HepG2 (cell line): ENCODE data around the gene RNASE12.

ENCODE experiments used
- ARNTL ChIP-seq: sonication (generic); formaldehyde crosslinking; IDR thresholded peaks from 2 replicates; pipeline ENCODE4 v1.4.0; 2020; ENCODE audit warnings: mild to moderate bottlenecking, missing genetic modification reagents
- ASH2L ChIP-seq: fragments of 300-600, 200-600 bp; sonication (generic); IDR thresholded peaks from 2 replicates; pipeline ENCODE4 v1.7.0; 2017; ENCODE audit warnings: low read depth, mild to moderate bottlenecking, moderate library complexity, mixed read lengths, low read length; ENCODE audit not compliant: insufficient read length
- ATF7 ChIP-seq, 2 experiments: fragments of 450-650 bp in 1 of 2; sonication (generic) in 1 of 2; formaldehyde crosslinking in 1 of 2; IDR thresholded peaks; 2 replicates each; pipeline versions ENCODE4 v1.4.0 to v1.6.1; 2016 to 2020; ENCODE audit warnings: antibody characterized with exemption in 1 of 2, mild to moderate bottlenecking in 1 of 2, missing genetic modification reagents in 1 of 2
- DPF2 ChIP-seq: sonication (generic); formaldehyde crosslinking; IDR thresholded peaks from 2 replicates; pipeline ENCODE4 v1.4.0; 2020; ENCODE audit warnings: mild to moderate bottlenecking, low read depth, missing genetic modification reagents, borderline replicate concordance
- GATAD2A ChIP-seq: IDR thresholded peaks from 2 replicates; pipeline ENCODE4 v1.6.1; 2016
- MZF1 ChIP-seq: sonication (generic); formaldehyde crosslinking; IDR thresholded peaks from 2 replicates; pipeline ENCODE4 v1.8.1; 2023; ENCODE audit warnings: mild to moderate bottlenecking, missing genetic modification reagents, borderline replicate concordance
- NR0B2 ChIP-seq: sonication (generic); formaldehyde crosslinking; IDR thresholded peaks from 2 replicates; pipeline ENCODE4 v1.4.0; 2020; ENCODE audit warnings: mild to moderate bottlenecking, missing genetic modification reagents
- SP1 ChIP-seq, 2 experiments: fragments of 450-650 bp in 1 of 2; sonication (generic) in 1 of 2; formaldehyde crosslinking in 1 of 2; IDR thresholded peaks; 2 replicates each; pipeline versions ENCODE4 v1.4.0 to v1.6.1; 2016 to 2020; ENCODE audit warnings: missing genetic modification reagents in 1 of 2
- SP4 ChIP-seq: sonication (generic); formaldehyde crosslinking; IDR thresholded peaks from 2 replicates; pipeline ENCODE4 v1.8.1; 2023; ENCODE audit warnings: mild to moderate bottlenecking, missing genetic modification reagents
- SRY ChIP-seq: sonication (generic); formaldehyde crosslinking; IDR thresholded peaks from 2 replicates; pipeline ENCODE4 v1.8.0; 2022; ENCODE audit warnings: mild to moderate bottlenecking, missing genetic modification reagents
- TFE3 ChIP-seq: IDR thresholded peaks from 2 replicates; pipeline ENCODE4 v1.6.1; 2016
- ZNF557 ChIP-seq: sonication (generic); formaldehyde crosslinking; IDR thresholded peaks from 2 replicates; pipeline ENCODE4 v1.4.0; 2020; ENCODE audit warnings: missing genetic modification reagents
- TF ChIP-seq, protein P1 (sequence below): sonication (generic); formaldehyde crosslinking; IDR thresholded peaks from 2 replicates; pipeline ENCODE4 v1.4.0; 2020; ENCODE audit warnings: missing genetic modification reagents, mild to moderate bottlenecking, borderline replicate concordance
- TF ChIP-seq, protein P2 (sequence below): sonication (generic); formaldehyde crosslinking; conservative IDR thresholded peaks from 2 replicates; pipeline ENCODE4 v1.8.0; 2022; ENCODE audit warnings: missing genetic modification reagents

DNA sequence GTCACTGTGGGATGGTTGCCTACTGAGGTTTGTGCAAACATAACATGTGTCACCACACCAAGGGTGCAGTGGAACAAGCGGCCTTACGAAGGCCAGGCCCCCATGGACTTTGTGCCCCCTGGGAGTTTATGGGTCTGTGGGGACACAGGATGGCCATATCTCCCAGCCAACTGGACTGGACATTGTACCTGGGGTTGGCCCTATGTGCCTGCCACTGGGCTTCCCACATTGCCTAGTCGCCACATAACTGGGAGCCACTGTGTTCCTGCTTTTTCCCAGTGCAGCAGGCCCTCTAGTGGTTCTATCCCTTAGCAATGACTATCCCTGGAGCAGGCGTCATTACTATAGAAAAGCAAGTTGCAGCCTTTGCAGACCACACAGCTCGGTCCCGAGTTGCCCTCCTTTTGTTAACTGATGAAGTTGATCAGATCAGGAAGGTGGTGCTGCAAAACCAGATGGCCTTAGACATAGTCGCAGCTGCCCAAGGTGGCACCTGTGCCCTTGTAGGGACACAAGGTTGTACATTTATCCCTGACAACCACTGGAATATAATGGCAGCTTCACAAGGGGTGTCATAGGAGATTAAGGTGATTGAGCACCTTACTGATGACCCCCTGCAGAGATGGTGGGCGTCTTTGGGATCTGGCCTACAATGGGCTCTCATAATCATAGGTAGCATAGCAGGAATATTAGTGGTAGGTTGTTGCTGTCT, 15.2 kb upstream of the RNASE12 start:
- 0 out of 2 replicates have a peak, but pooled peaks have one; percentile 3 for TF ChIP-seq TFE3 (CRISPR knock-in tag)
- TF ChIP-seq SP1 (IDR thresholded peaks at IDR 0.05), result no peak
- no peak for TF ChIP-seq SP1 (CRISPR knock-in tag; IDR thresholded peaks at IDR 0.05)
- TF ChIP-seq, protein P1, sequence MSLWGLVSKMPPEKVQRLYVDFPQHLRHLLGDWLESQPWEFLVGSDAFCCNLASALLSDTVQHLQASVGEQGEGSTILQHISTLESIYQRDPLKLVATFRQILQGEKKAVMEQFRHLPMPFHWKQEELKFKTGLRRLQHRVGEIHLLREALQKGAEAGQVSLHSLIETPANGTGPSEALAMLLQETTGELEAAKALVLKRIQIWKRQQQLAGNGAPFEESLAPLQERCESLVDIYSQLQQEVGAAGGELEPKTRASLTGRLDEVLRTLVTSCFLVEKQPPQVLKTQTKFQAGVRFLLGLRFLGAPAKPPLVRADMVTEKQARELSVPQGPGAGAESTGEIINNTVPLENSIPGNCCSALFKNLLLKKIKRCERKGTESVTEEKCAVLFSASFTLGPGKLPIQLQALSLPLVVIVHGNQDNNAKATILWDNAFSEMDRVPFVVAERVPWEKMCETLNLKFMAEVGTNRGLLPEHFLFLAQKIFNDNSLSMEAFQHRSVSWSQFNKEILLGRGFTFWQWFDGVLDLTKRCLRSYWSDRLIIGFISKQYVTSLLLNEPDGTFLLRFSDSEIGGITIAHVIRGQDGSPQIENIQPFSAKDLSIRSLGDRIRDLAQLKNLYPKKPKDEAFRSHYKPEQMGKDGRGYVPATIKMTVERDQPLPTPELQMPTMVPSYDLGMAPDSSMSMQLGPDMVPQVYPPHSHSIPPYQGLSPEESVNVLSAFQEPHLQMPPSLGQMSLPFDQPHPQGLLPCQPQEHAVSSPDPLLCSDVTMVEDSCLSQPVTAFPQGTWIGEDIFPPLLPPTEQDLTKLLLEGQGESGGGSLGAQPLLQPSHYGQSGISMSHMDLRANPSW (CRISPR knock-in tag), result 0 out of 2 replicates have a peak, but pooled peaks have one; percentile 21
- TF ChIP-seq, protein P2, sequence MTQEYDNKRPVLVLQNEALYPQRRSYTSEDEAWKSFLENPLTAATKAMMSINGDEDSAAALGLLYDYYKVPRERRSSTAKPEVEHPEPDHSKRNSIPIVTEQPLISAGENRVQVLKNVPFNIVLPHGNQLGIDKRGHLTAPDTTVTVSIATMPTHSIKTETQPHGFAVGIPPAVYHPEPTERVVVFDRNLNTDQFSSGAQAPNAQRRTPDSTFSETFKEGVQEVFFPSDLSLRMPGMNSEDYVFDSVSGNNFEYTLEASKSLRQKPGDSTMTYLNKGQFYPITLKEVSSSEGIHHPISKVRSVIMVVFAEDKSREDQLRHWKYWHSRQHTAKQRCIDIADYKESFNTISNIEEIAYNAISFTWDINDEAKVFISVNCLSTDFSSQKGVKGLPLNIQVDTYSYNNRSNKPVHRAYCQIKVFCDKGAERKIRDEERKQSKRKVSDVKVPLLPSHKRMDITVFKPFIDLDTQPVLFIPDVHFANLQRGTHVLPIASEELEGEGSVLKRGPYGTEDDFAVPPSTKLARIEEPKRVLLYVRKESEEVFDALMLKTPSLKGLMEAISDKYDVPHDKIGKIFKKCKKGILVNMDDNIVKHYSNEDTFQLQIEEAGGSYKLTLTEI (CRISPR knock-in tag), result no peak
- peak; percentile 52 for TF ChIP-seq ASH2L
- peak; percentile 16; the same call in 1 of the 2 replicates for TF ChIP-seq SP4 (CRISPR knock-in tag)
- 0 out of 2 replicates have a peak, but pooled peaks have one; percentile 36 for TF ChIP-seq SRY (CRISPR knock-in tag)
- no peak for TF ChIP-seq ZNF557 (CRISPR knock-in tag)
- no peak for TF ChIP-seq MZF1 (CRISPR knock-in tag)
- TF ChIP-seq DPF2 (CRISPR knock-in tag), result no peak
- no peak for TF ChIP-seq NR0B2
- no peak for TF ChIP-seq ATF7 (IDR thresholded peaks at IDR 0.05)
- no peak for TF ChIP-seq ATF7 (CRISPR knock-in tag; IDR thresholded peaks at IDR 0.05)
- peak; percentile 50; the same call in 1 of the 2 replicates for TF ChIP-seq GATAD2A (CRISPR knock-in tag)
- TF ChIP-seq ARNTL (CRISPR knock-in tag), result 0 out of 2 replicates have a peak, but pooled peaks have one; percentile 73
